Liver (tissue), 9 donors: ENCODE results near the gene PAPPA. TPM values are rescaled to one million over a fixed set of nuclear protein-coding genes. Genes with fewer than 3 reads are reported as not detected.

Experiments
- DNase-seq: peaks from one replicate; pipeline ENCODE4 v3.0.0-alpha.2; 2017; ENCODE audit warnings: low spot score
- H3K27ac ChIP-seq, 2 donors: one replicate each; pipeline ENCODE4 v1.7.0; 2013; ENCODE audit warnings: inconsistent platforms in 2 of 2, low read length in 2 of 2, control low read depth in 1 of 2, low read depth in 1 of 2, mild to moderate bottlenecking in 1 of 2
- H3K27me3 ChIP-seq, 4 donors: one replicate each; pipeline versions ENCODE4 v1.6.1 to v1.7.0; 2013; ENCODE audit warnings: low read length in 3 of 4, inconsistent platforms in 1 of 4, mild to moderate bottlenecking in 1 of 4, moderate library complexity in 1 of 4; ENCODE audit not compliant: control insufficient read depth in 4 of 4, insufficient read depth in 4 of 4
- H3K36me3 ChIP-seq, 4 donors: one replicate each; pipeline versions ENCODE4 v1.6.1 to v1.7.0; 2013; ENCODE audit warnings: low read length in 3 of 4, mild to moderate bottlenecking in 3 of 4, low read depth in 1 of 4, moderate library complexity in 1 of 4; ENCODE audit not compliant: control insufficient read depth in 4 of 4, insufficient read depth in 3 of 4
- H3K4me1 ChIP-seq, 4 donors: one replicate each; pipeline versions ENCODE4 v1.6.1 to v1.7.0; 2013; ENCODE audit warnings: low read length in 3 of 4, mild to moderate bottlenecking in 3 of 4, moderate library complexity in 1 of 4; ENCODE audit not compliant: control insufficient read depth in 4 of 4, insufficient read depth in 4 of 4
- H3K4me3 ChIP-seq, 3 donors: one replicate each; pipeline versions ENCODE4 v1.6.1 to v1.7.0; 2013; ENCODE audit warnings: low read length in 3 of 3, control low read depth in 1 of 3, low read depth in 1 of 3, mild to moderate bottlenecking in 1 of 3
- H3K9ac ChIP-seq, 2 donors: one replicate each; pipeline ENCODE4 v1.7.0; 2013; ENCODE audit warnings: low read length in 2 of 2, mild to moderate bottlenecking in 2 of 2, moderate library complexity in 2 of 2, control low read depth in 1 of 2, low read depth in 1 of 2
- H3K9me3 ChIP-seq, 4 donors: one replicate each; pipeline versions ENCODE4 v1.6.1 to v1.7.0; 2013; ENCODE audit warnings: low read length in 3 of 4; ENCODE audit not compliant: control insufficient read depth in 4 of 4
- ATF3 ChIP-seq: IDR thresholded peaks from 2 replicates; pipeline ENCODE4 v1.6.1; 2016; ENCODE audit warnings: antibody characterized with exemption
- EGR1 ChIP-seq, 2 donors: IDR thresholded peaks; 2 replicates each; pipeline ENCODE4 v1.6.1; 2016 to 2018; ENCODE audit warnings: antibody characterized with exemption in 2 of 2, low read depth in 2 of 2
- FOXA1 ChIP-seq: IDR thresholded peaks from 2 replicates; pipeline ENCODE4 v1.6.1; 2016; ENCODE audit warnings: antibody characterized with exemption
- FOXA2 ChIP-seq: IDR thresholded peaks from 2 replicates; pipeline ENCODE4 v1.6.1; 2016; ENCODE audit warnings: antibody characterized with exemption
- HNF4A ChIP-seq, 2 donors: conservative IDR thresholded peaks; 2 replicates each; pipeline ENCODE4 v1.6.1; 2016; ENCODE audit warnings: antibody characterized with exemption in 2 of 2, mild to moderate bottlenecking in 2 of 2
- HNF4G ChIP-seq: IDR thresholded peaks from 2 replicates; pipeline ENCODE4 v1.6.1; 2016; ENCODE audit warnings: antibody characterized with exemption
- MAX ChIP-seq: IDR thresholded peaks from 2 replicates; pipeline ENCODE4 v1.6.1; 2016; ENCODE audit warnings: antibody characterized with exemption
- NR2F2 ChIP-seq: IDR thresholded peaks from 2 replicates; pipeline ENCODE4 v1.6.1; 2016; ENCODE audit warnings: antibody characterized with exemption
- RAD21 ChIP-seq, 2 donors: IDR thresholded peaks; 2 replicates each; pipeline ENCODE4 v1.6.1; 2016; ENCODE audit warnings: antibody characterized with exemption in 2 of 2, mild to moderate bottlenecking in 2 of 2
- RXRA ChIP-seq, 2 donors: IDR thresholded peaks; 2 replicates each; pipeline ENCODE4 v1.6.1; 2017 to 2018; ENCODE audit warnings: antibody characterized with exemption in 2 of 2, mild to moderate bottlenecking in 1 of 2
- SP1 ChIP-seq: IDR thresholded peaks from 2 replicates; pipeline ENCODE4 v1.6.1; 2018; ENCODE audit warnings: antibody characterized with exemption, mild to moderate bottlenecking
- TAF1 ChIP-seq: conservative IDR thresholded peaks from 2 replicates; pipeline ENCODE4 v1.6.1; 2016; ENCODE audit warnings: antibody characterized with exemption, mild to moderate bottlenecking
- YY1 ChIP-seq: IDR thresholded peaks from 2 replicates; pipeline ENCODE4 v1.6.1; 2016; ENCODE audit warnings: antibody characterized with exemption, mild to moderate bottlenecking
- WGBS: extraction: QIAGEN DNeasy Blood & Tissue Kit; methylation state at CpG from one replicate; pipeline ENCODE4 v1.1.7; 2013; 5-methylcytosine and 5-hydroxymethylcytosine counted together
- polyA plus RNA-seq, 2 donors: library from polyadenylated mRNA; stranded (reverse) in 1 of 2; unstranded in 1 of 2; fragments of 200-250 nt in 1 of 2; fragments of >200 nt in 1 of 2; fragmentation: Nextera tagmentation in 1 of 2; extraction: Ambion mirVana in 1 of 2; gene quantifications; one replicate each; pipeline versions ENCODE4 v1.2.1 to v1.2.3, GENCODE V29; 2013 to 2015
- total RNA-seq, 2 donors: library from RNA; depleted of rRNA; stranded (reverse); fragments of >200 nt; gene quantifications; one replicate each; pipeline ENCODE4 v1.2.3, GENCODE V29; 2014
- TF ChIP-seq, protein P1 (sequence below): IDR thresholded peaks from 2 replicates; pipeline ENCODE4 v1.6.1; 2016; ENCODE audit warnings: antibody characterized with exemption
- TF ChIP-seq, protein P2 (sequence below): fragments of 150-350 bp; IDR thresholded peaks from 2 replicates; pipeline ENCODE4 v1.5.1; 2017; ENCODE audit warnings: improper control_type of control experiment, low read depth, low read length; ENCODE audit not compliant: missing input control
- donor health status: healthy.
- donor health status: healthy.
- donor health status: healthy.
- donor health status: healthy.
- donor health status: healthy.

Gene PAPPA
- total and polyA plus RNA-seq, 4 donors, result 0.03 to 0.33 (median 0.20) TPM

GRCh38 chr9:116168231-116168630 lies 14.6 kb downstream of the PAPPA start:
- Histone ChIP-seq H3K4me1 (no peaks in the 10 kb centered on the region), H3K9ac (no peak overlapping the region), H3K27ac (no peak overlapping the region), H3K36me3 (no peaks in the 10 kb centered on the region), H3K9me3 (no peaks in the 10 kb centered on the region), H3K4me3 (no peak overlapping the region), H3K27me3 (no peaks in the 10 kb centered on the region)
- TF ChIP-seq YY1, result no peak
- no peak for TF ChIP-seq HNF4A (conservative IDR thresholded peaks at IDR 0.05)
- no peak for TF ChIP-seq FOXA2
- TF ChIP-seq RAD21 (IDR thresholded peaks at IDR 0.05), result no peak
- TF ChIP-seq RXRA (IDR thresholded peaks at IDR 0.05), result no peak
- TF ChIP-seq SP1, result no peak
- TF ChIP-seq ATF3, result no peak
- no peak for TF ChIP-seq NR2F2
- TF ChIP-seq TAF1, result no peak
- no peak for TF ChIP-seq FOXA1
- TF ChIP-seq EGR1 (IDR thresholded peaks at IDR 0.05; ENCODE audit: low read depth in 2 of 2), result no peak
- TF ChIP-seq MAX, result no peak
- TF ChIP-seq HNF4G, result no peak
- TF ChIP-seq, protein P1, sequence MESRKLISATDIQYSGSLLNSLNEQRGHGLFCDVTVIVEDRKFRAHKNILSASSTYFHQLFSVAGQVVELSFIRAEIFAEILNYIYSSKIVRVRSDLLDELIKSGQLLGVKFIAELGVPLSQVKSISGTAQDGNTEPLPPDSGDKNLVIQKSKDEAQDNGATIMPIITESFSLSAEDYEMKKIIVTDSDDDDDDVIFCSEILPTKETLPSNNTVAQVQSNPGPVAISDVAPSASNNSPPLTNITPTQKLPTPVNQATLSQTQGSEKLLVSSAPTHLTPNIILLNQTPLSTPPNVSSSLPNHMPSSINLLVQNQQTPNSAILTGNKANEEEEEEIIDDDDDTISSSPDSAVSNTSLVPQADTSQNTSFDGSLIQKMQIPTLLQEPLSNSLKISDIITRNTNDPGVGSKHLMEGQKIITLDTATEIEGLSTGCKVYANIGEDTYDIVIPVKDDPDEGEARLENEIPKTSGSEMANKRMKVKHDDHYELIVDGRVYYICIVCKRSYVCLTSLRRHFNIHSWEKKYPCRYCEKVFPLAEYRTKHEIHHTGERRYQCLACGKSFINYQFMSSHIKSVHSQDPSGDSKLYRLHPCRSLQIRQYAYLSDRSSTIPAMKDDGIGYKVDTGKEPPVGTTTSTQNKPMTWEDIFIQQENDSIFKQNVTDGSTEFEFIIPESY, result no peak
- DNase-seq, result no peak

DNA sequence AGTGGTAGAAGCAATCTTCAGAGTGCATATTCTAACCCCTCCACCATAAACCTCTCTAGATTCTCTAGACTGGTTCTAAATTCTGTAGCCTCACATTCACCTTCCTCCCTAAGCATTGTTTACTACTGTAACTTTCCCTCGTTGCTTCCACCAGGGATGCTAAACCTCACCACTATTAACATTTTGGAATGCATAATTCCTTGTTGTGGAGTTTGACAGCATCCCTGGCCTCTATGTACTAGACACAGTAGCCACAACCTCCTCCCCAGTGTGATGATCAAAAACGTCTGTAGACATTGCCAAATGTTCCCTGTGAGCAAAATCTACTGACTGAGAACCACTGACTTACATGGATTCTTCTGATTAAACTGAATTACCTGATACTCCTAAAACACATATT lies 18.6 kb downstream of the PAPPA start:
- Histone ChIP-seq H3K4me1 (no peaks in the 10 kb centered on the region), H3K27ac (no peak overlapping the region), H3K27me3 (peaks cover 0 to 1% (median 0%) of the 10 kb centered on the region in 4 donors), H3K36me3 (no peaks in the 10 kb centered on the region), H3K9ac (no peak overlapping the region), H3K9me3 (no peaks in the 10 kb centered on the region), H3K4me3 (no peak overlapping the region)
- DNase-seq, result no peak
- WGBS, result 50% methylated on average over 2 of the region's 2 CpGs
- TF ChIP-seq RAD21 (IDR thresholded peaks at IDR 0.05) (no peak), YY1 (no peak), FOXA2 (no peak), SP1 (no peak), FOXA1 (no peak)
- TF ChIP-seq, protein P2, sequence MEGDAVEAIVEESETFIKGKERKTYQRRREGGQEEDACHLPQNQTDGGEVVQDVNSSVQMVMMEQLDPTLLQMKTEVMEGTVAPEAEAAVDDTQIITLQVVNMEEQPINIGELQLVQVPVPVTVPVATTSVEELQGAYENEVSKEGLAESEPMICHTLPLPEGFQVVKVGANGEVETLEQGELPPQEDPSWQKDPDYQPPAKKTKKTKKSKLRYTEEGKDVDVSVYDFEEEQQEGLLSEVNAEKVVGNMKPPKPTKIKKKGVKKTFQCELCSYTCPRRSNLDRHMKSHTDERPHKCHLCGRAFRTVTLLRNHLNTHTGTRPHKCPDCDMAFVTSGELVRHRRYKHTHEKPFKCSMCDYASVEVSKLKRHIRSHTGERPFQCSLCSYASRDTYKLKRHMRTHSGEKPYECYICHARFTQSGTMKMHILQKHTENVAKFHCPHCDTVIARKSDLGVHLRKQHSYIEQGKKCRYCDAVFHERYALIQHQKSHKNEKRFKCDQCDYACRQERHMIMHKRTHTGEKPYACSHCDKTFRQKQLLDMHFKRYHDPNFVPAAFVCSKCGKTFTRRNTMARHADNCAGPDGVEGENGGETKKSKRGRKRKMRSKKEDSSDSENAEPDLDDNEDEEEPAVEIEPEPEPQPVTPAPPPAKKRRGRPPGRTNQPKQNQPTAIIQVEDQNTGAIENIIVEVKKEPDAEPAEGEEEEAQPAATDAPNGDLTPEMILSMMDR, result no peak
- TF ChIP-seq, protein P1, result no peak
